Smooth muscle cell of the brain vasculature (primary cell): ENCODE data around the gene GLIS1.

Experiments used
- DNase-seq: peaks from one replicate; pipeline ENCODE4 v3.0.0-alpha.2; 2012; ENCODE audit warnings: low read depth, low spot score

Gene GLIS1

DNA sequence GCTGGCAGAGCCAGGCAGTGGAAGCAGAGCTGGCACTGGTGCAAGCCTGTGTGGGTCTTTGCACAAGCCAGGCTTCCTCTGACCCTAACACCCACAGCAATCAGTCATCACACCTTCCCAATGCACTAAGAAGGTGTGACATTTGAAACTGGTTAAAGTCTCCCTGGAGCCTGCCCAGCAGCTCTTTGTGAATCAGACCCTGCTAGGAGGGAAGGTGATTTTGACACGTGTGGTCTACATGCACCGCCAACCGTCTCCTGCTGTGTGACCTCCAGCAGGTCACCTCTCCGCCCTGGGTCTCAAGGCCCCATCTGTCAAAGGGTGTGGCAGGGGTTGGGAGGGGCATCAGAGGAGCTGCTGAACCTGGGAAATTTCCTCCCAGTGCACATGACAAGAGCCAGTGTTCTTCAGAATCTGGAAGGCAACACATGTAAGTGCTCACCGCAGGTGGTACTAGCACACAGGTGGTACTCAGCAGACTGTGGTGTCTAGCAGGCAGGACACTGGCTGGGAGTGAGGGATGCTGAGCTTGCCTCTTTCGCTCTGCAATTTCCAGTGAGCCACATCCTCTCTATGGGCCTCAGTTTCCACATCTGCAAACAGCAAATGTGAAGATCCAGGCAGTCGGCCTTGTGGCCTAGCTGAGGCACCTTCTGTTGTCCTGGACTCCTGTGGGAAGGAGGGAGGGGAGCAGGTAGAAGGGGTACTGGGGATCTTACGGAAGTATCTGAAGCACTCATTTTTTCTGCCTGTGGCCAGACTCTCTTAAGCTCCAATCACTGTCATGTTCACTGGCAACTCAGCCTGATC, 156.5 kb downstream of the GLIS1 start:
- DNase-seq = no peak

GRCh38 chr1:53581476-53581875, 157.5 kb downstream of the GLIS1 start:
- no peak for DNase-seq

DNA sequence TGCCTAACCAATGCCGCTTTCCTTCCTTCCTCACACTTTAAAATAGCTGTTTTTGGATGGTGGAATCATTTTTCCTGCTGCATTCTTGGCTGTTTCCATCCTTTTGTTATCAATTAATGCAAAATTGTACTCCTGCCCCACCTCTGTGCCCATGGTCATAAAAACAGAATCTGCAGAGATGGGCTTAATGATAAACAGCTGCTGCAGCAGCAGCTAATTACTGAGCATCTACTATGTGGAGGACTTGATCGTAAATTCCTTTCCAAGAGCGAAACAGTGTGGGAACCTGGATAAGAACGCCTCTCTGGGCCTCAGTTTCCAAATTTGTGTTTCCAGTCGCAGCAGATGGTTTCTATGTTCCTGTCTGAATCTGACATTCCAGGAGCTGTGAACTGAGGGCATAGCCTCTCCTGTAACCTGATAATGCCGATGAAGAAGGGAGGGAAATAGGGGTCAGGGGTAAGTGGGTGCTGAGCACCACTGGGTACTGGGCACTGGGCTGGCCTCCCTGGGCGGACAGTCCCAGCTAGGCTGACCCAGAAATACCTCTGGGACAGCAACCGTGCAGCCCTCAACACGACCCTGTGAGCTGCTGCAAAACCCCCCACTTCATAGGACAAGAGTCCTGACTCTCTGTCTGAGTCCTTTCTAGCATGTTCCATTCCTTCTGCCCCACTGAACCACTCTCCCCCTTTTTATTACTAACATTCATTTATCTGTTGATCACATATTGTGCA, 158.1 kb downstream of the GLIS1 start:
- no peak for DNase-seq

GRCh38 chr1:53580009-53580400, 159.0 kb downstream of the GLIS1 start:
- no peak for DNase-seq

DNA sequence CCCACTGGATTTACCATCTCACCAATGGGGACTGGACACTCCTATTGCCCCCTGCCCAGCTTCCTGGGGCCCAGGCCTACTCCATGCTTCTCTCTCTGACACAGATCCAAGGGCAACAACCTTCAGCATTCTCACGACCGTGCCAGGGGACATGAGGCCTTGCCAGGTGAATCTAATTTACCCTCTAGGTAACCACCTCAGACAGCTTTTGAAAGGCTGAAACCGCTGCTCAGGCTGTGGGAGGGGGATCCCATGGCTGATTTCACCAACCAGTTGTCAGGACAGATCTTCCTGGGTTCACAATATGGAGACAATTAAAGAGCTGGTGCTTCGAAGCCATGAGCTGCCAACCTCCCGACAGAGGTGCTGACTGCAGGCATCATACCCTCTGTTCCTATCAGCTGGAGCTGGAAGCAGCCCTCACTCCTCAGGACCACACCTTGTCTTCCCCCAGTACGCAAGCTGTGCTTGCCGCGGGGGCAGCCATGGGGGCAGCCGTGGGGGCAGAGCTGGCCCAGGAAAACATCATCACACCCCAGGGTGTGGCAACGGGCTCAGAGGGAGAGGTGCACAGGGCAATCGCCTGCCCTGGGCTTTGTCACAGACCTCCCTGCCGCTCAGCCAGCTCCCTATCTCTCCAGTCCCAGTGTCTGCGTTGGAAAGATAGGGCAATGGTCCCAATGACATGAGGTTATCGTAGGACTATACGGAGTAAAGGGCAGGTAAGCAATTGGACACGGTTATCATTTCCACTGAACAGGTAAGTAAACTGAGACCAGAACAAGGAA, 159.5 kb downstream of the GLIS1 start:
- no peak for DNase-seq

DNA sequence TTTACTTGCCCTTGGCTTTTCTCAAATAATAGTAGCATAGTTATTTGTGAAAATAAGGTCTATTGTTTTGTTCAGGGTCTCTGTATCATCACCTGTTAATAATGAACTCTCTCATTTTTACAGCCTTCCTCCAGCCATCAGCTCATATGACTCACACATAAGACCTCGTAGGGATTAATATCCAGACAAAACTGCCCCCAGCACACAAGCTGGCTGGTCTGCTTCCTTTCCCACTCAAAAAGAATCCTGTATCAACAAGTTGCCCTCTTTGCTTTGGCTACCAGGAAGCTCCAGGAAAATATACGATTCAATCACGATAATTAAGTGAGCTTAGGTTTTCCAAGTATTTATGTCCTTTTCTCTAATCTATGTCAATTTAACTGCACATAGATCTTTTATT, 160.6 kb downstream of the GLIS1 start:
- DNase-seq = no peak

DNA sequence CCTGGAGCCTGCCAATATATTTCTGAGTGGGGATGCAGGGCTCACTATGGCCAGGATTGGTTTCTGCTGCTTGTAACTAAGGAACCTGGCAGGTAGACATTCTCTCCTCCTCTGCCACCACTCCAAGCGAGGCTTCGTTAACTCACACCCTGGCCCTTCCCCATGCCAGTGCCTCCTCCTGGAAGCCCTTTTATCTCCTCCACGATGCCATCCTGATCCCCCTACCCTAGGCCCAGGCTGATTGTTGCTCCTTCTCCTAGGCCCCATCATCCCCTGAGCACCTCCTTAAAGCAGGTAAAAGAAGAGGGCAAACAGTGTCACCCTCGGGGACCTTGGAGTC, 161.2 kb downstream of the GLIS1 start:
- DNase-seq = no peak

- DNase-seq = no peak
Observed at GRCh38 chr1:53576866-53577760, 161.9 kb downstream of the GLIS1 start.

DNA sequence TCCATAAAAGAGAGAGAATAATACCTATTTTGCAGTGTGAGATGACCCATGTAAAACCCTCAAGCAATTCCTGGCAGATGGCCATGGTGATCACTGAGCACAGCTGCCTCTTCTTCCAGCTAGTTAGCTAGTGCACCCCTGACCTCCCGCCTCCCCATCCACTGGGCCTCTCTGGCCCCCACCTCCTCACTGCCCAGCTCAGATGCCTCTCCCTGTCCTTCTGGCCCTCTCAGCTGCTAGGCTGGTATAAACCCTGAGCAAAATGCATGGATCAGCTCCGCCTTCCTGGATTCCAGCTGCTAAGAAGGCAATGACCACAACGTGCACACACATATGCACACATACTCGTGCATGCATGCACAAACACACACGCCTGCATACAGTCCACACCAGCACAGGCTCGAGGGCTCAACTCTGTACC, 162.6 kb downstream of the GLIS1 start:
- DNase-seq = no peak

GRCh38 chr1:53575955-53576320, 163.0 kb downstream of the GLIS1 start:
- DNase-seq = no peak

DNA sequence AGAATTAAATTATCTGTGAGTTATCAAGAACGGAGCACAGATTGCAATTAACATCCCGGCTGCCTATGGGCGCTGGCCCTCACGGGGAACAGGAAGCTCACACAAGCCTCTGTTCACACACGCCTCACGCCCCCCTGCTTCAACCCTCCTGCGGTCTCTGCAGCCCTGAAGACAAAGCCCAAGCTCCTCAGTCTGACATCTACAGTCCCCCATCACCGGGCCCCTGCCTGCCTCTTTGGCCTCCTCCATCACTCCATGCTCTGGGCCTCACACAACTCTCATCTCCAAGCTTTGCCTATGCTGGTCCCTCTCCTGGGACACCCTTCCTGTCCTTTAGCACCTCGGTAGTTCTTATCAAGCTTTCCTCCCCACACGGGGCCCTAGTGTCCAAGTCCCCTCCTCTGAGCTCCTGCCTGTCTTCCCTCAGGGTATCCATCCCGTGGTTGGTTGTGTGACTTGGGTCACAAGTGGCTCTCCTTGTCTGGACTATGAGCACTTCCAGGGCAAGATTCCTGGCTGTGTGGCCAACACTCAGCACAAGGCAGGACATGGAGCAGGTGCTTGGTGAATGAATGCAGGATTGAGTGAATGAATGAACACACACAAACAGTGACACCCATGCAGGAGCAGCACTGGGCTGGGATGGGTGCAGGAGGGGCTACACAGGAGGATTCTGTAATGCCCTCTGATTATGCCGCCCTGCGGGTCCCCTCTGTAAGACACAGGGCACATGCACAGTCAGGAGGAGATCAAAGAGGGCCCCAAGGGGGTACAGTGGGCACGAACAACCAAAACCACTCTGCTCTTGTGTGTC, 163.6 kb downstream of the GLIS1 start:
- DNase-seq = no peak

DNA sequence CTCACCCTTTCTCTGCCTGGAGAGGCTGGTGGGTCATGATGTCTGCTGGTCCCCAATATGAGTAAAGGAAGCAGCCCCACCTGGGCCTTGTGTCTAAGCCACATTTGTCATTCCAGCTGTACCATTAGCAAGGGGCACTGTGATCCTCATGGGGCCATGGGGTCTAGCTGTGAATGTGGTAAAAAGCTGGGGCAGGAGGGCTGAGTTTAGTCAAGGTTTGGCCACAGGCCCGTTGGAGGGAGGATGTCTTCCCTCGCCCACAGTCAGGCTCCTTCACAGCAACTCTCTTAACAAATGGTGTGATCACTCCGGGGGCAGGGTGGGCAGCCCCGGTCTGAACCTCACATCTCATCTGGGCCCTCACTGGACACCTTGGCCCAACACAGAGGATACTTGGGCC, 164.3 kb downstream of the GLIS1 start:
- DNase-seq = no peak

- no peak for DNase-seq
Observed at GRCh38 chr1:53573931-53574330, 165.0 kb downstream of the GLIS1 start.

- DNase-seq = no peak
Observed at GRCh38 chr1:53573522-53573921, 165.4 kb downstream of the GLIS1 start.

DNA sequence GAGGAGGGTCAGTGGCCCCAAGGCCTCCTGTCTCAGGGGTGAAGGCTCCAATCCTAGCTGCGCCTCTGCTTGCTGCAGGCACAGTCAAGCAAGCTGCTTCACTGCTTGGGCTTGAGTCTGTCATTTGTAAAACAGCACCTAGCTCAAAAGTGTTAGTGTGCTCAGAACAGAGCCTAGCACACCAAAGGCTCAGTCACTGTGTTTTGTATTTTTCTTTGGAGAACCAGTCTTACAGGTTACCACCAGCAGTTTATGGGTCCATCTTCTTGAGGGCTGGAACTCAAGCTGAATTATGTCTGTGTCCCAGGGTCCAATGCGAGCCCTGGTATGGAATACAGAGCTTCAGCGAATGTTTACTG, 166.2 kb downstream of the GLIS1 start:
- no peak for DNase-seq

GRCh38 chr1:53572065-53572814, 166.7 kb downstream of the GLIS1 start:
- DNase-seq = no peak

DNA sequence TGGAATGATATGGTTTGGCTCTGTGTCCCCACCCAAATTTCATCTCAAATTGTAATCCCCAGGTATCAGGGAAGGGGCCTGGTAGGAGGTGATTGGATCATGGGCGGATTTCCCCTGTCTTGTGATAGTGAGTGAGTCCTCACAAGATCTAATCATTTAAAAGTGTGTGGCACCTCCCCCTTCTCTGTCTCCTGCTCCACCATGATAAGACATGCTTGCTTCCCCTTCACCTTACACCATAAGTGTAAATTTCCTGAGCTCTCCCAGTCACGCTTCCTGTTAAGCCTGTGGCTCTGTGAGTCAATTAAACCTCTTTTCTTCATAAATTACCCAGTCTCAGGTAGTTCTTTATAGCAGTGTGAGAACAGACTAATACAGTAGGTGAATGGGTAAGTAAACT, 170.4 kb downstream of the GLIS1 start:
- no peak for DNase-seq

DNA sequence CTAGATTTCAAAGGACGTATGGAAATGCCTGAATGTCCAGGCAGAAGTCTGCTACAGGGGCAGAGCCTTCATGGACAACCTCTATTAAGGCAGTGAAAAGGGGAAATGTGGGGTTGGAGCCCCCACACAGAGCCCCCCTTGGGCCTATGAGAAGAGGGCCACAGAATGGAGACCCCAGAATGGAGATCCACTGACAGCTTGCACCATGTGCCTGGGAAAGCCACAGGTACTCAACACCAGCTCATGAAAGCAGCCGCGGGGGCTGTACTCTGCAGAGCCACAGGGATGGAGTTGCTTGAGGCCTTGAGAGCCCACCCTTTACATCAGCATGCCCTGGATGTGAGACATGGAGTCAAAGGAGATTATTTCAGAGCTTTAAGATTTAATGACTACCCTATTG, 171.1 kb downstream of the GLIS1 start:
- no peak for DNase-seq

DNA sequence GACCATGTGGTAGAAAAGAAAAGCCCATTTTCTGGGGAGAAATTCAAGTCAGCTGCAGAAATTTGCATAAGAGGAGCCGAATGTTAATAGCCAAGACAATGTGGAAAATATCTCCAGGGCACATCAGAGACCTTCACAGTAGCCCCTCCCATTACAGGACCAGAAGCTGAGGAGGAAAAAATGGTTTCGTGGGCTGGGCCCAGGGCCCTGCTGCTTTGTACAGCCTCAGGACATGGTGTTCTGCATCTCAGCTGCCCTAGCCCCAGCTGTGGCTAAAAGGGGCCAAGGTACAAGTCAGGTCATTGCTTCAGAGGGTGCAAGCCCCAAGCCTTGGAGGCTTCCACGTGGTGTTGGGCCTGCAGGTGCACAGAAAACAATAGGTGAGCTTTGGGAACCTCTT, 171.5 kb downstream of the GLIS1 start:
- DNase-seq = no peak

- no peak for DNase-seq
Observed at GRCh38 chr1:53563611-53564010, 175.4 kb downstream of the GLIS1 start.
